Skin epidermis (tissue), 12 donors: ENCODE results near the gene CDH8.

Source experiments
- H3K27ac ChIP-seq, 21 experiments: fragments of 200-600 bp; sonication (generic) in 11 of 21; one replicate each; pipeline ENCODE4 v1.5.0; 2020; ENCODE audit warnings: mild to moderate bottlenecking in 3 of 21, inconsistent platforms in 2 of 21, moderate library complexity in 2 of 21
- H3K4me3 ChIP-seq, 7 experiments: fragments of 200-600 bp; sonication (generic) in 2 of 7; one replicate each; pipeline ENCODE4 v1.5.0; 2020; ENCODE audit warnings: inconsistent platforms in 2 of 7, mild to moderate bottlenecking in 2 of 7, moderate library complexity in 1 of 7

CDH8 gene

DNA sequence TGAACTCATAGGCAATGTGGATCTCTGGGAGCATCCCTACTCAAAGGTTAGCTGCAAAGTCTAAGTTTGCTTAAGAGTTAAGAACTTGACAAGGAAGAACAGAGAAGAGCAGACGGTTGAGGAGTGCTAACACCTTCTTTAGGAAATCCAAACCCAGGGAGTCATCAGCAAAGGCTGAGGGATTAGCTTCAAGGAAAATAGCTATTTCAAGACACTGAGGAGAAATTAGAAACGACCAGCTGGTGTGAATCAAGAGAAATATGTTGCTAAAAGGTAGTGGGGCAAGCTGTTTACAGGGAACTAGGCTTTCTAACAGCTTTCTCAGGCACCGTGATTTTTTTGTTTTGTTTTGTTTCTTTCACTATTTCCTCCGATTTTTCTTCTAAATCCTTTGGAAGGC lies 90.7 kb downstream of the CDH8 start:
- Histone ChIP-seq H3K27ac (no peak overlapping the region), H3K4me3 (no peak overlapping the region)

- no peak overlapping the region for H3K4me3 ChIP-seq
- no peak overlapping the region for H3K27ac ChIP-seq
These were observed 92.2 kb downstream of the CDH8 start for GRCh38 chr16:61944004-61944403.

DNA sequence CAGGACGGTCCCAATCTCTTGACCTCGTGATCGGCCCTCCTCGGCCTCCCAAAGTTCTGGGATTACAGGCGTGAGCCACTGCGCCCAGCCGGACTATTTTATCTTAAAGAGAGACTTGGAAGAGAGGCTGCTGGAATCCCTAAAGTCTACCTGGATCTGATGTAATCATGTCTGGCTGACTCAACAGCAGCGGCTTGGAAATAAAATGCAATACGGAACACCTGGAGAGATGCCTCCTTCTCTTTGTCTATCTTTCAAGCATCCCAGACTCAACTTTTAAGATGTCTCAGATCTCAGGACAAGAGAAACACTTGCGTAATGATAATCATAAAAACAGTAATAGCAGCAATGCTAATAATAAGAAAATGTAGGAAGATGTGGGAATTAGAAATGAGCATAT lies 95.6 kb downstream of the CDH8 start:
- H3K27ac ChIP-seq: no peak overlapping the region
- no peak overlapping the region for H3K4me3 ChIP-seq

- Histone ChIP-seq H3K4me3 (no peak overlapping the region), H3K27ac (no peak overlapping the region)
These were observed 98.6 kb downstream of the CDH8 start for GRCh38 chr16:61937646-61938045.

- no peak overlapping the region for H3K4me3 ChIP-seq
- no peak overlapping the region for H3K27ac ChIP-seq
These were observed 99.7 kb downstream of the CDH8 start for GRCh38 chr16:61936522-61936921.

GRCh38 chr16:61934601-61935000 lies 101.6 kb downstream of the CDH8 start:
- Histone ChIP-seq H3K4me3 (no peak overlapping the region), H3K27ac (no peak overlapping the region)

DNA sequence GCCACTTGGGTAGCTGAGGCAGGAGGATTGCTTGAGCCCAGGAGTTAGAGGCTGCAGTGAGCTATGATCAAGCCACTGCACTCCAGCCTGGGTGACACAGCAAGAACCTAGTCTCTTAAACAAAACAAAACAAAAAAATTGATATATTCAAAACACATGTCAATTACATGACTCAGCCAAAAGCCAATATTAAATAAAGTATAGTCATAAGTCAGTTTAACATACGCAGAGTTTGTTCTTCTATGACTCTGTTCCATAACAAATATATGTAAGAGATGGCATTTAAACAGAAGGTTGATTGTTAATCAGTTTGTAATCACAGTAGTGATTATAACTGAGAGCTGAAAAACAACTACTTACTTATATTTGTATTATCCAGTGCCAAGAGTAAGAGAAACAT lies 106.5 kb downstream of the CDH8 start:
- no peak overlapping the region for H3K4me3 ChIP-seq

GRCh38 chr16:61926766-61927165 lies 109.5 kb downstream of the CDH8 start:
- Histone ChIP-seq H3K4me3 (no peak overlapping the region), H3K27ac (no peak overlapping the region)

More for the DNA sequence above, 106.5 kb downstream of the CDH8 start:
- no peak overlapping the region for H3K27ac ChIP-seq

DNA sequence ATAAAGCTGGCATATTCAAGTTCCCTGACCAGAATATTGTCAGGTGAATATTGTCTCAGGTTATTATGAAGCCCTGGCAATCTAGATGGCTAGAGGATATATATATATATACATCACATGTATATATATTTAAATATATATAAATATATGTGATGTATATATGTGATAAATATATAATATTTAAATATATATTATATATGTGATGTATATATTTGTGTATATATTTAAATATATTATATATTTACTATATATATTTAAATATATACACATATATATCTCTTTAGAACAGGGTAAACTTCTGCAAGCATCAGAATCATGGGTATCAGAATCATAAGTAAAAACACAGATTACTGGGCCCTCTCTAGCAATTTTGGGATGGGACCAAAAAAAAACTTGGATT lies 112.6 kb downstream of the CDH8 start:
- Histone ChIP-seq H3K4me3 (no peak overlapping the region), H3K27ac (no peak overlapping the region)

DNA sequence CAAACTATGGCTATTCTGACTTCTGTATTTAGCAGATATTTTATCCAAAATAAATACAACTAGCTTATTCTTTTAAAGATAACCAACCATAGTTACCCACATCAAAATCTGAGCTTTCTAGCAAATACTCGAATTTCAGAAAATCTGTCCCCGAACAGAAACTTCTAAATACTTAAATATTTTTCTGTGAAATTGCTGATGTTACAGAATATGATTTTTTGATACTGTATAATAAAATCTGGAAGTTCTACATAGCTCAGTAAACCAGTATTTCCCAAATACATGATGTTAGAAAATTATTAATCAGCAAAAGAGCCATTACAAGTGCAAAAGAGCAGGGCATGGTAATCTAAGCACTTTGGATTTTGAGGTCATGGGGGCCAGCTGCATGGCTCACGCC lies 114.9 kb downstream of the CDH8 start:
- Histone ChIP-seq H3K27ac (no peak overlapping the region), H3K4me3 (no peak overlapping the region)

DNA sequence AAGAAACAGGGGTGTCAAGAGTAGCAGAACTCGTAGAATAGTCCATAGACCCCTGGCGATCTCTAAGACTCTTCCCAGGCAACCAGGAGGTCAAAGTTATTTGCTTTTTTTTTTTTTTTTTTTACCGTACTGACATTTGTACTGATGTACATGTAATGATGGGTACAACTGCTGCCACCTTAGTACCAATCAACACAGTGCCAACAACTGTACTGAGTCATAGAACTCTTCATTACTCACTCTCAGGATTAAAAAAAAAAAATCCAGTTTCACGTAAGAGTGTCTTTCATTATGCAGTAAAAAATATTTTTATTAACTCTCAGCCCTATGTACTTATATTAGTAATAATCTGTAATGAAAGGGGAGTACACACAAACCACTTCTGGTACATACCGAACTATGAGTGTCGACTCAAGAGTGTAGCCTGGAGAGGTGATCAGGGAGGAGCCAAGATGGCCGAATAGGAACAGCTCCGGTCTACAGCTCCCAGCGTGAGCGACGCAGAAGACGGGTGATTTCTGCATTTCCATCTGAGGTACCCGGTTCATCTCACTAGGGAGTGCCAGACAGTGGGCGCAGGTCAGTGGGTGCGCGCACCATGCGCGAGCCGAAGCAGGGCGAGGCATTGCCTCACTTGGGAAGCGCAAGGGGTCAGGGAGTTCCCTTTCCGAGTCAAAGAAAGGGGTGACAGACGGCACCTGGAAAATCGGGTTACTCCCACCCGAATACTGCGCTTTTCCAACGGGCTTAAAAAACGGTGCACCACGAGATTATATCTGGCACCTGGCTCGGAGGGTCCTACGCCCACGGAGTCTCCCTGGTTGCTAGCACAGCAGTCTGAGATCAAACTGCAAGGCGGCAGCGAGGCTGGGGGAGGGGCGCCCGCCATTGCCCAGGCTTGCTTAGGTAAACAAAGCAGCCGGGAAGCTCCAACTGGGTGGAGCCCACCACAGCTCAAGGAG lies 118.1 kb downstream of the CDH8 start:
- peak overlapping the region in 1 of 21 experiments; percentile 50 for H3K27ac ChIP-seq
- H3K4me3 ChIP-seq: peak overlapping the region in 1 of 7 experiments; percentile 23

GRCh38 chr16:61915569-61915968 lies 120.7 kb downstream of the CDH8 start:
- Histone ChIP-seq H3K27ac (no peak overlapping the region), H3K4me3 (no peak overlapping the region)

GRCh38 chr16:61909074-61909473 lies 127.2 kb downstream of the CDH8 start:
- Histone ChIP-seq H3K4me3 (no peak overlapping the region), H3K27ac (no peak overlapping the region)

DNA sequence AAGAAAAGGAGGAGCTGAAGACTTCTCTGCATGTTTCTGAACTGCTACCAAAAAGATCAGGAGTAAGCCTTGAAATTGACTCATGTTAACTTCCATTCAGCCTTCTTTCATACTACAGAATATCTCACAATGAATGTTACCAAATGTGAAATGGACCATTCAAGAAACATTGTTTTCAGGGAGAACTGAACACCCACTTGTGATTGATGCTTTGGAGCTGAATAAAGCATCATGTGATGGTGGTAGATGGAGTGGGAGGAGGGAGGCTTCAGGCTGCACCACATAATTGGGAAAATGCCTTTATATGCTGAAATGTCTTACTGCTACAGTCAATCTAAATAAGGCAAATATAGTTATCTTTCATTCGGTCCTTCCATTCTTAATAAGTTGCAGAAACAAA lies 127.8 kb downstream of the CDH8 start:
- Histone ChIP-seq H3K27ac (no peak overlapping the region), H3K4me3 (no peak overlapping the region)

DNA sequence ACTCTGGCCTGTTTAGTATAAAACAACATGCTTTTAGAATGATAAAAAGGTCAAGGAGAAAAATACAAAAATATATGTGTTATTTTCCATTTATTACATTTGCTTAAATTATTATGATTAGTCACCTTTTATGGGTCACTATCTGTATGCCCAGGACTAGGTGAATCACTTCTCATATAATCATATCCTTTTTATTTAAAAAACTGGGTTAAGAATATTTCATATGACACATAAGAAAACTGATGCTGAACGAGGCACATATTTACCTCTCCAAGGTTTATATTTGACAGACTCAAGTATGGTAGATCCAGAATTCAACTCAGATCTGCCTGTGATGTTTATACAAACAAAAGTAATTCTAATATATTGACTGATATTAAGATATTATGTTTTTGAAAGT lies 134.5 kb downstream of the CDH8 start:
- Histone ChIP-seq H3K4me3 (no peak overlapping the region), H3K27ac (no peak overlapping the region)

DNA sequence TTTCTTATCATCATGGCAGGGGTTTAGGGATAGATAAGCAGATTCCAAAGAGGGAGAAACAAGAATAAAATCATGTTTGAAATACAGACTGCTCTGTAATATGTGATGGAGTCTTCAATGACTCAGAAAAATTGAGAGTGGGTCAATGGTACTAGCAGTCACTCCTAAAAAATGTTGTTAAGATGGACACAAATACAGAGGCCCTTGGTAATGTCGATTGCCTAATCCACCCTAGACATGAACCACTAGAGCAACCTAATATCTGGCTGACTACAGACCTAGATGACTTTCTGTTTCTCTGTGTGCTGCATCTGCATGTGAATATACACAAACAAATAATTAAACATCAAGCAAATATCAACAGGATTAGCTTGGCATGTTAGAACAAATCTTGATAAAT lies 135.8 kb downstream of the CDH8 start:
- no peak overlapping the region for H3K27ac ChIP-seq
- no peak overlapping the region for H3K4me3 ChIP-seq

GRCh38 chr16:61897657-61898056 lies 138.6 kb downstream of the CDH8 start:
- Histone ChIP-seq H3K4me3 (no peak overlapping the region), H3K27ac (no peak overlapping the region)

GRCh38 chr16:61892531-61892930 lies 143.7 kb downstream of the CDH8 start:
- no peak overlapping the region for H3K27ac ChIP-seq
- H3K4me3 ChIP-seq: no peak overlapping the region

DNA sequence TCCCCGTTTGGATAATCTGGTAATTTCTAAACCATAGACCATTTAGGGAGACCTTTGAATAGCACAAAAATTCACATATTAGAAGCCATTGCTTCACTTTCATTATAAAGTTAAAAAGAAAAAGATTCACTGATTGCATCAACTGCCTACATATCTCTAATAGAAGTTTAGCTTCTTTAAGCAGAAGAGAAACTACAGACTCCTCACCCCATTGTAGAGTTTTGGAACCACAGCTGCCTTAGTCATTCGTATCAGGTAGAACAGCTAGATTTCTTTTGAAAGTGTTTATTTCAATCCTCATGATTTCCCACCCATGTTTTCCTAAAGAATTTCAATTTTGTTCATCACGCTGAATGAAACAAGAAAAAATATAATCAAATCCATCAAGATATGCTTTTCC lies 144.8 kb downstream of the CDH8 start:
- Histone ChIP-seq H3K27ac (no peak overlapping the region), H3K4me3 (no peak overlapping the region)

DNA sequence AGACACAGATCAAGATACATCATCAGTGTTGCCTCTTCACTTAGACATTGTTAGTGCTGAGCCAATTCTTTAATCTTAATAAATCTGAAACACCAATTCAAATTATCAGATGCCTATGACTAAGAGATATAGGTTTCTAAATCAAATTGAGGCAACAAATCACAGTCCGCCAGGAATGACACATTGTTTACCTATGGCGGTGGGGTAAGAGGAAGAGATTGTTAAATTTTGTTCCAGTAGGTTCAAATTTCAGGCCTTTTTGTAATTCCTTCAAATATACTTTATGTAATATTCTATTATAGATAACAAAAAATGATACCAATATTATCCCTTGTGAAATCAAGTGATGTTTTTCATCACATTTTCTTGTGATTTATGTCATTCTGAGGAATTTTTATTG lies 145.9 kb downstream of the CDH8 start:
- H3K27ac ChIP-seq: no peak overlapping the region
- no peak overlapping the region for H3K4me3 ChIP-seq

DNA sequence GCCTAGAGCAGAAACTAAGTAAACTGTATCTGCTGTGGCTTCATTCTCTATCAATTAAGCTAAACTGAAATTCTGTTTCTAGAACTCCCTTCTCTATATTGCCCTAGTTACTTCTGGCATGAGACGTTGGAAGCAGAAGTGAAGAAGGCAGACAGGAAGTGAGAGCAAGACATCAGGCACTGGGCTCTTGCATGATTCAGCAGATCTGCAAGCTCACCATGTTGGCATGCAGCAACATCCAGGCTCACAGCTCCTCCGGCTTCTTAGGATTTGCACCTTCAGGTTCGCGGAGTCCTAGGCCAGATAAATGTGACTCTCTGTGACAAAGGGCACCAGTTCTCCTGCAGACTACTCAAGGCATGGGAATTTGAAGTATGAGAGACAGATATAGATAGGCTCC lies 148.3 kb downstream of the CDH8 start:
- Histone ChIP-seq H3K4me3 (no peak overlapping the region), H3K27ac (no peak overlapping the region)

- Histone ChIP-seq H3K4me3 (no peak overlapping the region), H3K27ac (no peak overlapping the region)
These were observed 150.9 kb downstream of the CDH8 start for GRCh38 chr16:61885343-61885742.
